Islet precursor cell (in vitro differentiated cells): ENCODE measurements around the gene LSP1.

Experiments used
- DNase-seq: peaks from one replicate; pipeline ENCODE4 v3.0.0-alpha.2; 2018

LSP1 gene

DNA sequence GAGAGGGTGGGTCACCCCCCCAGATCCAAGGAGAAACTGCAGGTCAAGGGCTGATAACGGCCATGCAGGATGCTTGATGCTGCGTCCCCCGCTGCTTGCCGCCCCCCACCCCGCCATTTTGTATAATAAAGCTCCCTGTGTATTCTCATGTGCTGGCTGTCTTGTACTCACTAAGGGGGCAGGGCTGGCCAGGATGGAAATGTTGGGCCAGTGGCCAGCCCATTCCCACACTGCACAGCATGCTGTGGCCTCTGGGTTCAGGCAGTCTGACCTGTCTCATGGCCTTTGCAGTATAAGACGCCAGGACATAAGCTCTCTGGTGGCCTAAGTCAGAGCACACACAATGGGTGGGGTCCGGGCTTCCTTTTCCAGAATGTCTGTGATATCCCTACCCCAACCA is 39.2 kb downstream of the LSP1 start:
- DNase-seq, result no peak

DNA sequence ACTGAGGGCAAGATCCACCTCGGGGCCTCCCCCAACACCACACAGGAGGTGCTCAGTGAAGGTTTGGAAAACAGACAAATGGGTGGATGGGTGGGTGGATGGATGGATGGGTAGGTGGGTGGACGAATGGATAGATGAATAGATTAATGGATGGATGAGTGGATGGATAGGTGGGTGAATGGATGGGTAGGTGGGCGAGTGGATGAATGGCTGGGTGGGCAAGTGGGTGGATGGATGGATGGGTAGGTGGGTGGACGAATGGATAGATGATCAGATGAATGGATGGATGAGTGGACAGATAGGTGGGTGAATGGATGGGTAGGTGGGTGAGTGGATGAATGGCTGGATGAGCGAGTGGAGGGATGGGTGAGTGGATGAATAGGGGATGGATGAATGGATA is 39.7 kb downstream of the LSP1 start:
- no peak for DNase-seq

- DNase-seq, result no peak
These were observed 40.9 kb downstream of the LSP1 start for GRCh38 chr11:1893581-1894359.

- DNase-seq, result no peak
These were observed 41.9 kb downstream of the LSP1 start for GRCh38 chr11:1894759-1895158.

DNA sequence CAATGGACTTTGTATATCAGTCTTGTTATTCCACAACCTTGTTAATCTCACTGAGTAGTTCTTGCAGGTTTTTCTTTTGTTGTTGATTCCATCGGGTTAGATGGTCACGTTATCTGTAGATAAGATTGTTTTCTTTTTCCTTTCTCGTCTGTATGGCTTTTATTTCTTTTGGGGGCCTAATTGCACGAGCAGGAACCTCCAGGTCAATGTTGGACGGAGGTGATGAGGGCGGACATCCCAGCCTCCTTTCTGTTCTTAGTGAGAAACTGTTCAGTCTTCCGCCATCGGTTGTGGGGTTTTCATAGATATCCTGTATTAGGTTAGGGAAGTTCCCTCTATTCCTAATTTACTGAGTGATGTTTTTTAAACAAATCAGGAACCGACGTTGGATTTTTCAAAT is 43.6 kb downstream of the LSP1 start:
- no peak for DNase-seq

GRCh38 chr11:1896923-1897322 is 44.0 kb downstream of the LSP1 start:
- DNase-seq, result no peak

DNA sequence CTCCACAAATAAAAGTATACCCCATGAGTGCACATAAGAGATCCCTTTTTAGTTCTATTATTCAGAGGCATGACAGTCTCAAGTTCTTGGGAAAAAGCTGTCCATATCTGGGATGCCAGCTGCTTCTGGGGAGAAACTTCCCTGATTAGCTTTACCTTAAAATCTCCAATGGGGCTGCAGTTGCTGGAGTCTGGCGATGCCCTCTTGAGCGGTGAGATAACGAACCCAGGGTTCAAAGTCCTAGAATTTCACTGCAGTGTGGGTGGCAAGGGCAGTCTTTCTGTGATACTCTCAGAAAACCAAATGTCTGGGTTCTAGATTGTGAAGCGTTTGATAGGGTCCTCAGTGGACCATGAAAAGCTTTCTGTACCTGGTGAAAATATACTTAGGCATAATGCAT is 46.2 kb downstream of the LSP1 start:
- no peak for DNase-seq

- no peak for DNase-seq
These were observed 46.8 kb downstream of the LSP1 start for GRCh38 chr11:1899686-1900085.

DNA sequence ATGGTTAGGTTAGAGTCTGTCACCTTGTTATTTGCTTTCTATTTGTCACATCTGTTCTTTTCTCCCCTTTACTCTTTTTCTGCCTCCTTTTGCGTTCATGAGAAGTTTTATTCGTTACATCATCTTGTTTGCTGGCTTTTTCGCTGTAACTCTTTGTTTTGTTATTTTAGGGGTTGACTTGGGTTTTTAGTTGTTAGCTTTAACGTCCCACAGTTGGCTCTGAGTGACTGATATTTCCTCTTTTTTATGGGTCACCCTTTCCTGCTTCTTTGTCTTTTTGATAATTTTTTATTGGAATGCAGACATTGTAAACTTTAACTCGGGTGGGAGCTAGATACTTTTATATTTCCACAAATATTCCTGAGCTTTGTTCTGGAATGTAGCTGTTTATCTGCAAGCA is 53.3 kb downstream of the LSP1 start:
- no peak for DNase-seq

DNA sequence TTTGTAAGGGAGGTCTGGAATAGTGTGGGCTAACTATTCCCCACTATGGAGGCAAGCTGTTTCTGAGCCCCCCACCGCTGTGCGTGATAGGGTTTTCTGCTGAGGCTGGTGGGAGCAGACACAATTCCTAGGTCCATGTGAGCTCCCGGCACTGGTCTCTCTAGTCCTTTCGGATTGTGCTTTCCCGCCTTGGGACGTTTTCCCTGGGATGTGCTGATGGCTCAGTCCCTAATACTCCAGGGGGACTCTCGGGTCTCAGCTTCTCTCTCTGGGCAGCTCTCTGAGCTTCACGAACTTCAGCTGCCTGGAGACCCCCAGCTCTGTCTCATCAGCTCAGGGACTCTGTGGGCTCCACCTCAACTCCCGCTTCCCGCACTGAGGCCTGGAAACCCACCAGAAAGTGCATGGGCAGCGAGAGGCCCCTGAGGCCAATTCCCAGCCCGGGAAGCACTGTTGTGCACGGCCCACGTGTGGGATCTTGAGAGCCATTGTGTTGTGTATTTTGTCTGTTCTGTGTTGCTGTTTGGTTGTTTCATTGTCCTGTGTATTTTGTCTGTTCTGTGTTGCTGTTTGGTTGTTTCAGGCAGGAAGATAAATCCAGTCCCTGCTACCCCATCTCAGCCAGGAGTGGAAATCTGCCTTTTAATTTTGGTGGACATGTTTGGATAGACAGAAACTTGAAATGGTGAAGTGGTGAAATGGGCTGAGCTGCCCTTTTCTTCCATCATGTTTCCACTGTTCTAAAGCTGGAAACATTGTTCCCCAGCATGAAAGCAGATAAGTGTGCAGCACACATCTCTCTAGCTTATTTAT is 53.9 kb downstream of the LSP1 start:
- DNase-seq, result no peak

- no peak for DNase-seq
These were observed 55.7 kb downstream of the LSP1 start for GRCh38 chr11:1908618-1909017.

- DNase-seq, result no peak
These were observed 56.6 kb downstream of the LSP1 start for GRCh38 chr11:1909524-1909923.

- no peak for DNase-seq
These were observed 59.5 kb downstream of the LSP1 start for GRCh38 chr11:1912289-1912878.

DNA sequence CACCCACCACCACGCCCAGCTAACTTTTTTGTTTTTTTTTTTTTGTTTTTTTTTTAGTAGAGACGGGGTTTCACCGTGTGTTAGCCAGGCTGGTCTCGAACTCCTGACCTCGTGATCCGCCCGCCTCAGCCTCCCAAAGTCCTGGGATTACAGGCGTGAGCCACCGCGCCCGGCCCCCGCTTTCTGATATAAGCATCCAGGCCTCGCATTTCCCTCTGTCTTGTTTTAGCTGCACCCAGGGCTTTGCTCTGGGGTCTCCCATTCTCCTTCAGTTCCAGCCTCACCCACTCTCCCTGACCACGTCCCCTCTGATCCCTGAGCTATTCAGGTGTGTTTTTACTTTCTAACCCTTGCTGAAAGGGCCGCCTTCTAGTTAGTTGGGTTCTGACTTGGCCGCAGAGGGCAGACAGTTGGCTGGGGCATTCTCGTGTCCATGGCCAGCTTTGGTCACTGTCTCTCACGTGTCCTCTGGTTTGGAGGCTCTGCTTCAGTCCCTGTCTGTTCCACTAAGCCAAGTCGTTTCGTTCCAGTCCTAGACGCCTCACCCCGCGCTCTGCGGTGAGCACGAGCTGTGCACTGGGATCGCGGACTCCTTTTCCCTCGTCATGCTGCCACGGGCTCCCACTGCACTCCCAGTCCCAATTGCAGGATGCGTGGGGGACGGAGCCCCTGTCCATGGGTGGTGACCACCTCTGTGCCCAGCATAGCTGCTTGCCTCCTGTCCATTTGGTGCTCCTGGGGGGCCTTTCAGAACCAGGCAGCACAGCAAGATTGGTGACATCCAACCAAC is 60.6 kb downstream of the LSP1 start:
- DNase-seq, result no peak

DNA sequence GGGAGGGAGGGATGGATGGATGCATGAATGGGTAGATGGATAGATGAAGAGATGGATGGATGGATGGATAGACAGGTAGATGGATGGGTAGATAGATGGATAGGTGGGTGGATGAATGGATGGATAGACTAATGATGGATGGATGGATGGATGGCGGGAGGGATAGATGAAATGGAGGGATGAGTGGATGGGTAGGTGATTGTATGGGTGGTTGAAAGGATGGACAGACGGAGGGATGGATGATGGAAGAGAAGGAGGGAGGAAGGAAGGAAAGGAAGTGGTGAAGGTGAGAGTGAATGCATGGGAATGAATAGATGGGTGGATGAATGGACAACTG is 62.9 kb downstream of the LSP1 start:
- DNase-seq, result no peak

DNA sequence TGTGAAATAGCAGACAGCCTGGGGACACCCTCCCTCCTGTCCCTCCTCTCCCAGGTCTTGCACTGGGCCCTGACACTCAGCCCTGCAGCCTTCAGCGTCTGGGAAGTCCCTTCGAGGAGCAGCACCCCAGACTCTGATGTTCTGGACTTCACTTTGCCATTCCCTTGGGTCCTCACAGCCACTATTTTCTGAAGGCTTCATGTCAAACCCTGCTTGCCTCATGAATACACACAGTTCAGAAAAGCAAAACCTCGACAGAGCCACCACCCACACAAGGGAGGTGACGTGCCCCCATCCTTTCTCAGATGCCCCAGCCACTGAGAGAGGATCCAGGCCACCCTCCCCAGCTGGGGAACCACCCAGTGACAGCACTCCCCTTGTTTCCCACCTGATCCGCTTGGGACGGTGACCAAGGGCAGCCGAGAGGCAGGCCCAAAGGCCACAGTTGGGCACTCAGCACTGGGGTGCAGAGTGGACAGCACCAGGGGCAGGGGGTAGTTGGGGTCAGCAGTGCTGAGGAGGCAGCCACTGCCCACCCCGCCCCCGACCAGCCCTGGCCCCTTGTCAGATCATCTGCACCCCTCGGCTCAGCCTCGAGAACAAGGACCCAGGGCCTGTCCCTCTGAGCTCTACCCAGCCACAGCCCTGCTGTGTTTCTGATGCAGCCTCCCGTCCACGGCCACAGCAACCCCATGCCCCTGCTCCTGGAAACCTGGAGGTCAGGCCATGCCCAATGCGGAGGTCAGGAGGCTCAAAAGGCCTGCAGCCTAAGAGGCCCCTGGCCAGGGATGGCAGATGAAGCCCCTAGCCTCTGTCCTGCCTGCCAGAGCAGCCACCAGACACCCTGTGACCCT is 63.5 kb downstream of the LSP1 start:
- DNase-seq, result no peak

DNA sequence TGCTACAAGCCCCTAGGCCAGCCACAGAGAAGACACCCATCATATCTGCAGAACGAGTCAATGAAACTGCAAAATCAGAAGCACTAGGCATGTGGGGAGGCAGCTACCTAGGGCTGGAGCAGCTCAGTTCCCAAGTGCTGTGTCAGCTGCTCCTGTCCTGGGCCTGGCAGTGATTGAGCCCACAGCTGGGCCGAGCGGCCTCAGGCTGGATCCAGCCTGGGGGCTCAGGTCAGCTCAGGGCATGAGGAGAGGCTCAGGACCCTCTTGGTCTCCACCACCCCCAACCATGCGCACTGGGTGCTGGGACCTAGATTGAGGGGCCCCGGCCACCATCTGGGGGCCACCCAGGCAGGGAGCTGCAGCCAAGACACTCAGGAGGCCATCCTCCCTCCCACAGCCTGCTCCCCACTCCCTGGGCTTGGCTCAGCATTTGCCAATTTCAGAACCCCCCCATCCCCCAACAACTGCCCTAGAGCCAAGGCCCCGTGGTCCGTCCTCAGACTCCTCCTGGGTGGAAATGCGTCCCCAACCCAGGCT is 64.2 kb downstream of the LSP1 start:
- no peak for DNase-seq

- DNase-seq, result peak; percentile 56
These were observed 64.9 kb downstream of the LSP1 start for GRCh38 chr11:1917523-1918435.

DNA sequence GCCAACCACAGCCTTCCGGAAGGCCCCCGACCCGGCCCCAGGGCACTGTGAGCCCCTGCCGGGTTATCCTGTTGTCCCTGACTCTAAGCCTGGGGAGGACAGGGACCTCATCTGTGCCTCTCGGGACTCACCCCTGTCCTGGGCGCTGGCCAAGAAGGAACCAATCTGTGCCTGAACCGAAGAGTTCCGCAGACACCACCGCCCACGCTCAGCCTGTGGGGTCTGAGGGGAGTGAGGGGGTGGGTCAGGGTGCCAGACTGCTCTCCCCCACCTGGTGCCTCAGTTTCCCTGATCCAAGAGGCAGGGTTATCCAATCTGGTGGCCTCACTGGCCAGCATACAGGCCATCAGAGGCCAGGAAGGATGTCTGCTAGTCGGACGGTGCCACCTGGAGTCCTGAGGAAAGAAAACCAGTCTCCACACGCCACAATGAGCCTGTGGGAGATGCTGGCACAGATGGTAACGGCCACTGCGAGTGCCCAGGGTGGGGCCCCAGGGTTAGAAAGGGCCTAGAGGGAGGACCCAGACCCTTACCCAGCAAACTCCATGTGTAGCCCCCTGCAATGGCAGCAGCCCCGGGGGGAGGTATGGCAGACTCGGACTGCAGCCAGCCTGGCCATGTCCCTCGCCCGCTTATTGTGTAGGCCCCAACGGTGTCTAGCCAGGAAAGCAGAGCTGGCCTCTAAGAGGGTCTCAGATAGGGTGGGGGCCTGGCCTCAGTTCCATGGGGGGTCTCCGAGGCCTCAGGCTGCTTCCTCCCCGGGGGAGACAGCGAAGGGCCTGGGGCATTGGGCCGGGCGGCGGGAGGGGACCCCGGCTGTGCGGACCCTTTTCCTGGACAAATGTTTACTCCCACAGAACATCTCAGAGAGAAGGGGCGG is 65.8 kb downstream of the LSP1 start:
- DNase-seq, result peak; percentile 50
